Psoas muscle (tissue), 8 donors: ENCODE results near the gene LRRC3C. TPM values are rescaled to one million over a fixed set of nuclear protein-coding genes. Genes with fewer than 3 reads are reported as not detected.
A peak's percentile ranks its signal among the peaks of the same experiment; 100 is the strongest.

Experiments
- ATAC-seq, 4 donors: fragments of 200-7000 bp; cut with Tn5 transposase; one replicate each; pipeline ENCODE4 v1.9.1; 2020; ENCODE audit warnings: moderate library complexity in 3 of 4, mild to moderate bottlenecking in 2 of 4
- DNase-seq, 2 donors: peaks; one replicate each; pipeline ENCODE4 v3.0.0-alpha.2; 2020
- H3K27ac ChIP-seq: fragments of 200-600 bp; one replicate; pipeline ENCODE4 v1.8.0; 2022
- H3K27me3 ChIP-seq, 3 donors: fragments of 200-600 bp in 1 of 3; one replicate each; pipeline versions ENCODE4 v1.6.1 to v1.8.0; 2013 to 2022; ENCODE audit warnings: low read length in 2 of 3, mild to moderate bottlenecking in 2 of 3, moderate library complexity in 1 of 3; ENCODE audit not compliant: insufficient read depth in 3 of 3
- H3K36me3 ChIP-seq, 2 donors: fragments of 200-600 bp in 1 of 2; one replicate each; pipeline versions ENCODE4 v1.6.1 to v1.8.0; 2013 to 2022; ENCODE audit warnings: low read depth in 1 of 2, mild to moderate bottlenecking in 1 of 2, moderate library complexity in 1 of 2; ENCODE audit not compliant: insufficient read depth in 1 of 2
- H3K4me1 ChIP-seq: fragments of 200-600 bp; one replicate; pipeline ENCODE4 v1.8.0; 2022
- H3K4me3 ChIP-seq: fragments of 200-600 bp; one replicate; pipeline ENCODE4 v1.8.0; 2022; ENCODE audit warnings: mild to moderate bottlenecking
- H3K9me3 ChIP-seq: fragments of 200-600 bp; one replicate; pipeline ENCODE4 v1.8.0; 2022
- WGBS, 3 donors: extraction: QIAGEN DNeasy Blood & Tissue Kit; methylation state at CpG; one replicate each; pipeline versions ENCODE4 v1.1.6 to v1.1.7; 2013; 5-methylcytosine and 5-hydroxymethylcytosine counted together
- intact Hi-C, 2 donors: fragments of 100-400 bp; cut with DNase I; formaldehyde crosslinking; loops; one replicate each; pipeline versions ENCODE4 v1.11.0 to v1.14.2; 2022
- polyA plus RNA-seq, 3 donors: library from polyadenylated mRNA; stranded (reverse); fragments of 200-250 nt; gene quantifications; one replicate each; pipeline ENCODE4 v1.2.3, GENCODE V29; 2013
- total RNA-seq, 4 donors: library from RNA; stranded (reverse); fragmentation: NEBNext Ultra II Directional in 2 of 4; extraction: Animal tissue kit (Norgen Biotek cat#: 25700) in 2 of 4; gene quantifications; one replicate each; pipeline versions ENCODE4 v1.2.1 to v1.2.4, GENCODE V29; 2021 to 2023
- TF ChIP-seq, protein P1 (sequence below): fragments of 200-600 bp; IDR thresholded peaks from one replicate; pipeline ENCODE4 v1.8.0; 2022; ENCODE audit warnings: antibody characterized with exemption
- donor health status: healthy with polysubstance abuse.
- donor health status: DM: no; HTN: no; CAD: no; lungs with moderate emphysema.
- donor health status: Bipolar disorder and iron deficiency.
- donor health status: healthy.
- donor health status: DM: yes; HTN: yes; CAD: no.
- donor health status: DM: no; HTN: no; CAD: no.
- donor health status: DM: no; HTN: no; CAD: no.
- donor health status: DM: yes; HTN: yes; CAD: no.

The LRRC3C gene
- total and polyA plus RNA-seq, 7 donors, result 0.04 TPM; not detected in 6

DNA sequence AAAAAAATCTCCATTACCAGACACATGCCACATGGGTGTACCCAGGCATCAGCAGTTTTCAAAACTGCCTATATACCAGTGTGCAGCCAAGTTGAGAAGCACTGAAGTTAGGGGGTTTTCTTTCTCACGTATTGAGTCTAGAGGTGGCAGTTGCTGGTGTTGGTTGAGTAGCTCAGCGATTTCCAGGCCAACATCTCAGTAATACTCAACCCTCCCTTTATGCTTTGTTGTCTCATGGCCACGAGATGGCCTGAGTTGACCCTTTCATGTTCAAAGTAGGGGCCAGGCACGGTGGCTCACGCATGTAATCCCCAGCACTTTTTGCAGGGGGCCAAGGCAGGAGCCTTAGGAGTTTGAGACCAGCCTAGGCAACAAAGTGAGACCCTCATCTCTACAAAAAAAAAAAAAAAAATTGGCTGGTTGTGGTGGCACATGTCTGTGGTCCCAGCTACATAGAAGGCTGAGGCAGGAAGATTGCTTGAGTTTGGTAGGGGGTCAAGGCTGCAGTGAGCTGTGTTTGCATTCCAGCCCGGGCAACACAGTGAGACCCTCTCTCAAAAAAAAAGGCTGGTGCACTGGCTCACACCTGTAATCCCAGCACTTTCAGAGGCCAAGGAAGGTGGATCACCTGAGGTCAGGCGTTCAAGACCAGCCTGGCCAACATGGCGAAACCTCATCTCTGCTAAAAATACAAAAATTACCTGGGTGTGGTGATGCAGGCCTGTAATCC is 10.8 kb downstream of the LRRC3C start:
- TF ChIP-seq, protein P1, sequence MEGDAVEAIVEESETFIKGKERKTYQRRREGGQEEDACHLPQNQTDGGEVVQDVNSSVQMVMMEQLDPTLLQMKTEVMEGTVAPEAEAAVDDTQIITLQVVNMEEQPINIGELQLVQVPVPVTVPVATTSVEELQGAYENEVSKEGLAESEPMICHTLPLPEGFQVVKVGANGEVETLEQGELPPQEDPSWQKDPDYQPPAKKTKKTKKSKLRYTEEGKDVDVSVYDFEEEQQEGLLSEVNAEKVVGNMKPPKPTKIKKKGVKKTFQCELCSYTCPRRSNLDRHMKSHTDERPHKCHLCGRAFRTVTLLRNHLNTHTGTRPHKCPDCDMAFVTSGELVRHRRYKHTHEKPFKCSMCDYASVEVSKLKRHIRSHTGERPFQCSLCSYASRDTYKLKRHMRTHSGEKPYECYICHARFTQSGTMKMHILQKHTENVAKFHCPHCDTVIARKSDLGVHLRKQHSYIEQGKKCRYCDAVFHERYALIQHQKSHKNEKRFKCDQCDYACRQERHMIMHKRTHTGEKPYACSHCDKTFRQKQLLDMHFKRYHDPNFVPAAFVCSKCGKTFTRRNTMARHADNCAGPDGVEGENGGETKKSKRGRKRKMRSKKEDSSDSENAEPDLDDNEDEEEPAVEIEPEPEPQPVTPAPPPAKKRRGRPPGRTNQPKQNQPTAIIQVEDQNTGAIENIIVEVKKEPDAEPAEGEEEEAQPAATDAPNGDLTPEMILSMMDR, result no peak
- Histone ChIP-seq H3K27ac (no peak overlapping the region), H3K4me3 (no peak overlapping the region), H3K27me3 (no peaks in the 10 kb centered on the region), H3K4me1 (peaks cover 12% of the 10 kb centered on the region), H3K36me3 (no peaks in the 10 kb centered on the region), H3K9me3 (no peaks in the 10 kb centered on the region)
- DNase-seq, result no peak
- WGBS, 3 donors, result 50 to 61% (median 50%) methylated on average over 8 of the region's 8 CpGs
- ATAC-seq, result peak in 3 of 4 donors; percentile 26 to 46 (median 41)
- intact Hi-C loops, result no loop called here

DNA sequence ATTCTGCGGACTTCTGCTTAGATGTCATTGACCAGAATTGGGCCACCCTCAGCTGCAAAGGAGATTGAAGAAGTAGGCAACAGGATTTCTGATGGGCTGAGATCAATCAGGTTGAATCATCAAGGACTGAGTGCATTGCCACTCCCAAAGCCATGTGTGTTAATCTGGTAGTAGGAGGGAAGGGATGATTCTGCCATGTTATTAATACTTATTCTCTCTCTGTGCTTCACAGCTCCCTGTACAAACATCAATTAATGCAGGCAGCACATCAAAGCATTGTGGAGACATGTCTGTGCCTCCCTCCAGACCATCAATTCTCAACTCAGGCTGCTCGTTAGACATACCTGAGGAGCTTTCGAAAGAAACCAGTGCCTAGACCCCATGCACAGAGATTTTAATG is 11.6 kb downstream of the LRRC3C start:
- Histone ChIP-seq H3K9me3 (no peaks in the 10 kb centered on the region), H3K36me3 (no peaks in the 10 kb centered on the region), H3K4me1 (peaks cover 7% of the 10 kb centered on the region), H3K27ac (no peak overlapping the region), H3K4me3 (no peak overlapping the region), H3K27me3 (no peaks in the 10 kb centered on the region)
- WGBS, 3 donors, result 91 to 92% (median 91%) methylated on average over 3 of the region's 3 CpGs
- DNase-seq, result no peak
- TF ChIP-seq, protein P1, result no peak
- intact Hi-C loops, result no loop called here
- no peak for ATAC-seq

DNA sequence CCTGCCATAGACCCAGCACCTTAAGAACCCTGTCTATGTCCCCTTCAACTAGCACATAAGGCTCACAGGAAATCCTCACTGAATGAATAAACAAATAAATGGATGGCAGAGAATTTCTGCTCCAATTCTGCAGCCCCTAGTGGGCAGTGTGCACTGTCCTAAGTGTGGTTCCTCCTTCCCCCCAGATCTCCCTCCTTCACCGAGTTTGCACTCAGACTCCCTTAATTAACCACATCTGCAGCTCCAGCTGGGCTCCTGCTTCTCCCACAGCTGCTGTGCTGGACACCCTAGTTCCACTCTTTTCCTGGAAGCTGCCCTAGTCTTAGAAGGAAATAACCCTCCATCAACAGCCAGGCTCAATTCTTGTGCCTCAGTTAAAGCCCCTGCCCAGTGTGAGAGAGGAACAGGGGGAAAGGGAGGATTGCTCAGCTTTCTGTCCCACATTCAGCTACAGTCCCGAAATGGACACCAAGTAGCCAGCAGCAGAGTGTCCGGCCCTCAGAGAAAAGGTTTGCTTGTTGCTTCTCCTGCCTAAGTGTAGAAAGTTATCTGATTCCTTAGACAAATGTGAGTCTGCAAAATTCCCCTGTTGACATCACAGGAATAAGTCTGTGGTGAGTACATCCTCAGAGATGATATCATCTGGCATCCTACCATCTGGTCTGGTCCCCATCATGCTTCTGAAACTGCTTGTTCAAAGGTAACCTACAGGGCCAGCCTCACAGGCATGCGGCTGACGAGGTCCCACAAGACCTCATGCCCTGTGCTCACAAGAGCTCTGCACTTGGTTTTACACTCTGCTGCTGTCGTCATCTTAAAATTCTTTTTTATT is 12.3 kb downstream of the LRRC3C start:
- H3K27ac ChIP-seq, result peak overlapping the region; percentile 37
- H3K27me3 ChIP-seq, result no peaks in the 10 kb centered on the region
- no peaks in the 10 kb centered on the region for H3K9me3 ChIP-seq
- H3K36me3 ChIP-seq, result no peaks in the 10 kb centered on the region
- TF ChIP-seq, protein P1, result peak; percentile 10
- DNase-seq (no peak), ATAC-seq (peak in 2 of 4 donors; percentile 21 to 43)
- intact Hi-C loops, result no loop called here
- WGBS, 3 donors, result 39 to 51% (median 45%) methylated on average over 6 of the region's 6 CpGs
- no peak overlapping the region for H3K4me3 ChIP-seq
- peaks cover 3% of the 10 kb centered on the region for H3K4me1 ChIP-seq

DNA sequence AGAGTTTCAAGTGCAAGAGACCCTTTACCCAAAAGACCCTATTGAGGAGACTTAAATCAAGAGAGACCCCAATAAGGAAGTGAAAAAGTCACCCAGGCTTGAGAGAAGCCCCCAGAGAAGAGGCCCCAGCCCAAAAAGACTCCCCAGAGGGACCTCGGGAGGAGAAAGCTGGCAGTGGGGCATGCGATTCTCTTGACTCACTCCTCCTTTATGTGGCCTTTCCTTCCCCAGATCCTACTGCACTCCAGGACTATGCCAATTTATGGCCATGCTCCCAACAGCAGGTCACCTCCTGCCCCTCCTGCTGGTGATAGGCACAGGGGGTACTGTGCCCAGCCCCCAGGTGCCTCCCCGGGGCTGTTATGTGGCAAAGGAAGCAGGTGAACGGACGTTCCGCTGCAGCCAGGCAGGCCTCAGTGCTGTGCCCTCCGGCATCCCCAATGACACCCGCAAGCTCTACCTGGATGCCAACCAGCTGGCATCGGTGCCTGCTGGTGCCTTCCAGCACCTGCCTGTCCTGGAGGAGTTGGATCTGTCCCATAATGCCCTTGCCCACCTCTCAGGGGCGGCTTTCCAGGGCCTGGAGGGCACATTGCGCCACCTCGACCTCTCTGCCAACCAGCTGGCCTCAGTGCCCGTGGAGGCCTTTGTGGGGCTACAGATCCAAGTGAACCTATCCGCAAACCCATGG is 16.3 kb downstream of the LRRC3C start:
- TF ChIP-seq, protein P1, result no peak
- Histone ChIP-seq H3K36me3 (no peaks in the 10 kb centered on the region), H3K4me3 (no peak overlapping the region), H3K4me1 (no peaks in the 10 kb centered on the region), H3K27ac (peak overlapping the region; percentile 10), H3K27me3 (no peaks in the 10 kb centered on the region), H3K9me3 (no peaks in the 10 kb centered on the region)
- ATAC-seq (peak; percentile 65 to 80 (median 74)), DNase-seq (peak in 1 of 2 donors; percentile 65)
- intact Hi-C loops, result no loop called here
- WGBS, 3 donors, result 44 to 58% (median 53%) methylated on average over 14 of the region's 14 CpGs
